ENCODE data around the gene RASA3. TPM values are rescaled to one million over a fixed set of nuclear protein-coding genes. Genes with fewer than 3 reads are reported as not detected.

RASA3 gene
- polyA plus RNA-seq, 12 donors = 8.9 to 23.0 (median 20.0) TPM; not detected in 1

DNA sequence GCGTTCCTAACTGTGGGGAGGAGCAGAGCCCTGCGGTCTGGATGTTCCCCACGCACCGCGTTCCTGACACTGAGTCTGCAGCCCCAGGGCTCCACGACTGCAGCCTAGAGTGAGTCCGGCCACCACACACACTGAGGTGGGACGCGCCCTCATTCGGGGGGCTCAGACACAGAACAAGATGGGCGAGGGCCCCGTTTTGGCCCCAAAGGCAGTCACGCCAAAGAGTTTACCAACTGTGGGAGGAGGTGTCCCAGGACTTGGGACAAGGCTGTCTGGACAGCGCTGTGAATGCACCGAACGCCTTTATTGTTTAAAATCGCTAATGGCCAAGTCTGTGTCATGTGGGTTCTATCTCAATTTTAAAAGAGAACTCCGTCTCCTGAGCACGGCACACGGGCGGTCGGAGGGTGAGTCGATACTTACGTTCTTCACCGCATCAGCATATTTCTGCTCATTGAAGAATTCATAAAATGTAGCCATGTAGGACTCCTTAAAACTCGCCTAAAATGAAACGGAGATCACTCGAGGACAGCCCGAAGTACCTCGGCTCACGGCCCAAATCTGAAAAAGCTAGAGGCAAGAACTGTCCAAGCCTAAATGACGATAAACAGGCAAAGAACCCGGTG, 123.3 kb downstream of the RASA3 start:
- DNase-seq = no peak

DNA sequence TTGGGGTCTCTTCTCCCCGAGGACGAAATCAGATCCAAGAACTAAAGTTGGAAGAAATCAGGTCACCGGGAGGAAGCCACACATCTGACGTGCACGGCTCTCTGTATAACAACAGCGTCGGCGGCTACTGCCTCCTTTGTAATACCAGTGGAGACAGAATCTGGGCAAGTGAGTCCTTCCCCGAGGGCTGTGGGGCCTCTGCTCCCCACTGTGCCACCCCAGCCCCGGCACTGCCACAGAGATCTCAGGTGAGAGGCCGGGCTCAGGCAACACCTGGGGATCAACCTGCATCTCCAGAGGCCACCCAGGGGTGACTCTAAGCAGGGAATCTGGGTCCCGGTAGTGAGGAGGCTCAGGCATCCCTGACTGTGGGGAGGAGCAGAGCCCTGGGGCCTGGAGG, 124.9 kb downstream of the RASA3 start:
- no peak for DNase-seq

DNA sequence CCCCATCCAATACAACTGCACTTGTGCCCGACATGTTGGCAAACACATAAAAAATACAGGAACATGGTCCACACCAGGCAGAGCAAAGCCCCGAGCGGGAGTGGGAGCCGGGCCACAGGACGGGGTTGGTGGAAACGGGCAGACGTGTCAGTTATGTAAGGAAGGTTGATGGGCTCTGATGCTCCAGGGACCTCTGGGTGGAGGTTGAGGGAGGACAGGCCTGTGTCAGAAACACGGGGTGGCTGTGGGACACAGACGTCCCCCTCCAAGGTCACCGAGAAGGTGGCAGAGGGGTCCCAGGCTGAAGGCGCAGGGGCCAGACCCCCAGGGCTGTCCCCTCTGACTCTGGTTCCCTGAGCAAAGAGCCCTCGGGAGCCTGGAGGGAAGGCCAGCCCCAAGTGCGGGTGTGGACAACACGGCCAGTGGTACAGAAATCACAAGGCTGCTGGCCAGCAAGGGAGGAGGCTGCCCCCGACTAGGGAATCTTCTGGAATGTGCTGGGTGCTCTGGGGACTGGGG, 127.2 kb downstream of the RASA3 start:
- no peak for DNase-seq

DNA sequence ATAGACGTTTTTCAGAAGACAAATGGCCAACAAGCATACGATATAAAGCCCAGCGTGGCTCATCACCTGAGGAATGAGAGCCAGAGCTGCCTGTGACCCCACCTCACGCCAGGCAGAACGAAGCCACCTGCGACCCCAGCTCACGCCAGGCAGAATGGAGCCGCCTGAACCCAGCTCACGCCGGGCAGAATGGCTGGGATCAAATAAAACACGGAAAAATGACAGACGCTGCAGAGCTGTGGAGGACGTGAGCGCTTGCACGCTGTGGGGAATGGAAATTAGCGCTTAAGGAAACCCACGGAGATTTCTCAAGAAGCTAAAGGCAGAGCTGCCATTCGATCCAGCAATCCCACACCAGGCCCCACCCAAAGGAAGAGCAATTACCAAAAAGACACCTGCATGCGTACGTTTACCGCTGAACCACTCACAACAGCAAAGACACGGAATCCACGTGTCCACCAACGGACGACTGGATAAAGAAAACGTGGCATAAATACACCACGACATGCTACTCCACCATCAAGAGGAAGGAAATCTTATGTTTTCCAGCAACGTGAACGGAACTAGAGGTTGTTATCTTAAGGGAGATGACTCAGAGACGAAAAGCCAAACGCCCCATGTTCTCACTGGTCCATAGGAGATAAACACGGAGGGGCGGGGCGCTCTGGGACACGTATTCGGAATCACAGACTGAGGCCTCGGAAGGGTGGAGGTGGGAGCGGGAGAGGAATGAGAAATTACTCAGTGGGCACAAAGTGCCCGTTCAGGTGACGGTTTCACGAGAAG, 127.8 kb downstream of the RASA3 start:
- DNase-seq = no peak

DNA sequence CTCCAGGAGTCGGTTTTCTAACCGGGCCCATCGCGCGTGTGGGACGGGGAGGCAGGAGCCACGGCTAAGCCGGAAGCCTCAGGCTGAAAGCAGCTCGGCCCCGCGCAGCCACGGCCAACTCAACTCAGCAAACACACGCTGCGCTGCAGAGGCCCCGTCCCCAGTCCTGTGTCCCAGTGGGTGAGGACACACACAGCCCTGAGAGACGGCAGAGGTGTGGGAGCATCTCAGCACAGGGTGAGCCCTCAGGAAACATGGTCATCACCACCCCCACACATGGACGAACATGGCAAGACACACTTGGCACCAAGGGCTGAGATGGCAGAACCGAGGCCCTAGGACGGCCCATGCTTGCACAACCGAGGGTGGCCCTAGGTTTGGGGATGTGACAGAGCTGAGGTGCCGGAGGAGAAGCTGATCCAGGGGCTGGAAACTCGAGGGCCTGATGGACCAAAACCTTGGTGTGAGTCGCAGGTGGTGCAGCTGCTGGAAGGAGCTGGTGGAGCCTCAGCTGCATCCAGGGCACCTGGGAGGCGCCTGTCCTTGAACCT, 129.6 kb downstream of the RASA3 start:
- no peak for DNase-seq

DNA sequence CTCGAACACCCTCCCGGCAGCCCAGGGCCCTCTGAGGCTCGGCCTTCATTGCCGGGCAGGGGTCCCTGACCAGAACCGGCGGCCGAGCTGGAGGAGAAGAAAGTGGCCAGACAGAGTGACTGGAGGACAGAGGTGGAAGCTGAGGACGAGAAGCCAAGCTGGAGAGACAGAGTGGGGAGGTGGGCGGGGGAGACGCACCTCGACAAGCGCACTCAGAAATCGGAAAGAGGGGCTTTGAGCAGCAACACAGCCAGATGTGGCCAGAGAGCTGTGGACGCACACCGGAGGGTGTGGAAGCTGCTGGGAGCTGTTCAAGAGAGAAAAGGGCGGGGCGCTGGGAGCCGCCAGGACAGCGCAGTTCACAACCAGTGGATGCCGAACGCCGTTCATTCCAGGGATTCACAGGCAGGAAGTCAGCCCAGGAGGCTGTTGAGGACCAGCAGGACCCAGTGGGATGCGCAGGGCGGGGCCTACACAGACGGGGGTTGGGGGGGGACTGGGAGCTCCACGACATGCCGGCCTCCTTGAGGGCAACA, 130.3 kb downstream of the RASA3 start:
- no peak for DNase-seq

DNA sequence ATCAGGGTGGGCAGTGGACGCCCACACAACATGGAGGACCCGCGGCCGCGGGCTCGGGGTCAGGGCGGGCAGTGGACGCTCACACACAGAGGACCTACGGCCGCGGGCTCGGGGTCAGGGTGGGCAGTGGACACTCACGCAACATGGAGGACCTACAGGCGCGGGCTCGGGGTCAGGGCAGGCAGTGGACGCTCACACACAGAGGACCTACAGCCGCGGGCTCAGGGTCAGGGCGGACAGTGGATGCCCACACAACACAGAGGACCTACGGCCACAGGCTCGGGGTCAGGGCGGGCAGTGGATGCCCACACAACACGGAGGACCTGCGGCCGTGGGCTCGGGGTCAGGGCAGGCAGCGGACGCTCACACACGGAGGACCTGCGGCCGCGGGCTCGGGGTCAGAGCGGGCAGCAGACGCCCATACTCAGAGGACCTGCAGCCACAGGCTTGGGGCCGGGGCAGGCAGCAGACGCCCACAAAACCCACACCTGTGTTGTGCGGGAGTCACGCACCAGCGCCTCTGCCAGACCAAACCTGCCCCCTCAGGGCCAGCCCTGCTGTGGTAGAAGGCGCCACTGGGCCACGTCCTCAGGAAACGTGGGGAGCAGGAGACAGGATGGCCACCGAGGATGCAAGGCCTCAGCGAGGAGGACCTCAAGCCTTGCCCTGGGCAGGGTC, 131.0 kb downstream of the RASA3 start:
- DNase-seq = no peak

DNA sequence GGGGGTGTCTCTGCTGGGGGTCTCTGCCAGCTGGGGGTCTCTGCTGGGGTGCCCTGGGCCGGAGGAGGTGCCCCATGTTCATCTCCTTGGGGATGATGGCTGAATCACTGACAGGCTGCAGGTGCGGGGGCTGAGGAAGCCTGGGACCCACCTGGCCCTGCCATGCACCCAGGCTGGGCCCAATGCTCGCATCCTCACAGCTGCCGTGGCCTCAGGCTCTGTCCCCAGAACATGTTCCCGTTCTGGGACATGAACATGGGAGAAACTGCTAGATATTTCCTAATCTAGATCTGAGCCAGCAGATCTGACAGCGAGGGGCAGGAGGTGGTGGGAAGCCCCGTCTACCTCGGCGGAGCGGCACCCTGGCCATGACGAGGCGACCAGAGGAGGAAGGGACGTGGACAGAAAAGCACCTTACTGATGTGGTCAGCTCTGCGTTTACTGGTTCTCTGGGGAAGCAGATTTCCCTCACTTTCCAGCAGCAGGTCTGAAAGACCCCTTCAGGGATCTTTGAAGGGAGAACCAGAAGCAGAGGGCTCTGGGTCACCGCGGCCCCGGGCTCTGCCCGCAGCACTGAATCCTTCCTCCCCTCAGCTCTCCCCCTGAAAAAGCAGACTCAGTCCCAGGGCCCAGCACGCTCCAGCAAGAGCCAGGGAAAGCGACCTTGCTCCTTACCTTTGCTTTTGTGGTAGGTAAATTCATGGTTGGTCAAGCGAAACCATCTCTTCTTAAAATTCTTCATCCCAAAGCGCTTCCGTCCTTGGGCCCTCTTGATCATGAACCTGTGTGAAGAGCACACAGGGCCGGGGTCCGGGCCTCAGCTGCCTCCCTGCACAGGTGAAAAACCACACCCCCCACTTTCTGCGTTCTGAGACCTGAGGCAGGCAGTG, 132.0 kb downstream of the RASA3 start:
- DNase-seq = no peak

DNA sequence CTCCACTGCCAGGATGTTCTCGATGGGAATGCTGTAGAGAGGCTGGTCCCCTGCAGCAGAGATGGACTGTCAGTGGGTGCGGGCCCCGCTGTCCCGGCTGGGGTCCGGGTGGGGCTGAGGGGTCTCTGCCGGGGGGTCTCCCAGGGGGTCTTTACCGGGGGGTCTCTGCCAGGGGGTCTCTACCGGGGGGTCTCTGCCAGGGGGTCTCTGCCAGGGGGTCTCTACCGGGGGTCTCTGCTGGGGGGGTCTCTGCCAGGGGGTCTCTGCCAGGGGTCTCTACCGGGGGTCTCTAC, 132.9 kb downstream of the RASA3 start:
- no peak for DNase-seq

DNA sequence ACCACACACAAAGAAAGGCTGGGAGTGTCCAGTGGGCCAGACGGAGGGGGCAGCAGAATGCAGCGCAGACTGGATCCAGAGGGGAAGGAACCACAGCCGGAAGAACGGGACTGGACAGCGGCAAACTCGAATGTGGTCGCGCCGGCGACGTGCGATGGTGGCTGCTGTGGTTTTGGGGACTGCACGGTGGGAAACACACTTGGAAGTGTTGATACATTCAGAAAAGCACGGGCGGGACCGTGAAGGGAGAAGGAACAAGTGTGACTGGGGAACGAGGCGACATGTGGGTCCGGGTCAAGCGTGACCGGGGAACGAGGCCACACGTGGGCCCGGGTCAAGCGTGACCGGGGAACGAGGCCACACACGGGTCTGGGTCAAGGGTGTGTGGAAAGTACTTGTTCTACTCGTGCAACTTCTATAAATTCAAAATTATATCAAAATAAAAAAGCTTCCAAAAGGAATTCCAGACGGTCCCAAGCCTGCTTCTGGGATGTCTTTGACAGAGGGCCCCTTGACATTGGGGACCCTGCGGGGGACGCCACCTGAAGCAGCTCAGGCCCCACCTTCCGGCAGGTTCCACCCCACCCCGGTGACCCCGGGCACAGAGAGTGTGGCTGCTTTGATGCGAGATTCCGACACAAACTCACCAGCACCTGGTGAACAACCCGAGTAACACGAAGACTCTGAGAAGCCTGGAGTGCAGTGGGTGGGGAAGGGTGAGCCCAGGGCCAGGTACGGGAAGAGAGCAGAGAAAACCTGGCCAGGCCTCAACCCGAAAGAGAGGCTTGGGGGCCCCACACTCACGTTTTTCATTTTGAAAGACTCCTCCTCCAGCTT, 133.4 kb downstream of the RASA3 start:
- no peak for DNase-seq

DNA sequence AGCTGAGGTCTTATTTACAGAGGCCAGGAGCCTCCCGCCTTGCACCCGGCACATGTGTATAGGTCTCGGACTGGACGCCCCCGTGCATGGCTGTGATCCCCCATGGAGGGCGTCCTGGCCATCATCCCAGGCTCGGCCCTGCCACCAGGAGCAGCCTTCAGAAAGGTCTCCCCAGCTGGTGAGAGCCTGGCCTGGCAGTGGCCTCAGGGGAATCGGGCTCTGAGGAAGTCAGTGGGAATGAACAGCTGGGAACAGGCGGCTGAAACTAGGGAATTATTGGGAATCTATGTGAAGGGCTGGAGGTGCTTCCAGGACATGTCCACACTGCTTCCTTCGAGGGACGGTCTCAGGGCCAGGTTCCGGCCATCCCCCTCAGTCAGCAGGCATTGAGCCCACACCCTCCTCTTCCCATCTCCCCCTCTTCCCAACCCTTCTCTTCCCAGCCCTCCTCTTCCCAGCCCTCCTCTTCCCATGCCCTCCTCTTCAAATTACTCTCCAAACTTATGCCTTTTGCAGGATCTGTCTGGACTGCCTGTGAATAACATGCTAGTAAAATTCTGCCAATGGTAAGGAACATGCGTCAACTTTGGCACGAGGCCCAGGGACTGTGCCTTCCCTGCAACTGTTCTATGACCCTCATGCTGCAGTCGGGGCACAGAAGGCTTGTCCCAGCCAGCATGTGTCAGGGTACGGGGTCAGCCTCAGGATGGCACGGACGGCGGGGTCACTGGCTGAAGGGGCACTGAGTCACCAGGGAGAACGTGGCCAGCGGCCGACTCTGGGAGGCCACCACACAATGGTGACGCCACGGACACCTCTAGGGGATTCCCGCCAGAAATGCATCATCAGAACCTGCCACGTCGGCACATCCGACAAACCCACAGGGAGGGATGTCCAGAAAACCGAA, 134.3 kb downstream of the RASA3 start:
- peak; percentile 51 for DNase-seq

DNA sequence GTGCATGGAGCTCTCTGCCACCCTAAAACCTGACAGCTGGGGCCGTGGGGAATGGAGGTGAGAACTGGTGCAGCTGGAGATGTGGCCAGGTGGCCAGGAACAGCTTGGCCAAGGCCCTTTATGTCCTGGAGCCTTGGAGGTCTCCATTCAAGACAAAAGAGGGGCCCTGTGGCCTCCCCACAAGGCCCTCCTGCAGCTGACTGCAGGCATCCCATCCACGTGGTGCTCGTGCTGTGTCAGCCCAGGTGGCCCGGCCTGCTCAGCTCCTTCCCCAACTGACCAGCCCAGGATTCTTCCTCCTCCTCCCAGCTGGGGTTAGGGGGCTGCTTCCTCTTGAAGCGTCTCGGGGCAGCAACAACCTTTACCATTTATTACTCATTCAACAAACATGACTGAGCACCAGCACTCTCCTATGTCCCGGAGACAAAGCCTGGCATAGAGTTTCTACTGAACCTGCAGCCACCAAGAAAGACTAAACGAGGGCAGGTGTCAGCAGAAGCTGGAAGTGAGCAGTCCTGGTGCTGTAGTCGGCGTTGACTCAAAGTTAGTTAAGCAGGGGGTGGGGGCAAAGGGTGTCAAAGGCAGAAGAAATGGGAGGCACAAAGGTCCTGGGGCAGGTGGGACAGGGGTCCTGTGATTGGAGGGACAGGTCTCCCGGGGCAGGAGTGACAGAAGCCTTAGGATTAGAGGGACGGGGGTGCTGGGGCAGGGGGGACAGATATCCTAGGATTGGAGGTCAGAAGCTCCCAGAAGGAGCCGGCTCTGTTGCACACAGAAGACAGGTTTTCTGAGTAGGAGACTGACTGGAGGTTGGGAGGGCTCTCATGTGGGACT, 135.3 kb downstream of the RASA3 start:
- no peak for DNase-seq

DNA sequence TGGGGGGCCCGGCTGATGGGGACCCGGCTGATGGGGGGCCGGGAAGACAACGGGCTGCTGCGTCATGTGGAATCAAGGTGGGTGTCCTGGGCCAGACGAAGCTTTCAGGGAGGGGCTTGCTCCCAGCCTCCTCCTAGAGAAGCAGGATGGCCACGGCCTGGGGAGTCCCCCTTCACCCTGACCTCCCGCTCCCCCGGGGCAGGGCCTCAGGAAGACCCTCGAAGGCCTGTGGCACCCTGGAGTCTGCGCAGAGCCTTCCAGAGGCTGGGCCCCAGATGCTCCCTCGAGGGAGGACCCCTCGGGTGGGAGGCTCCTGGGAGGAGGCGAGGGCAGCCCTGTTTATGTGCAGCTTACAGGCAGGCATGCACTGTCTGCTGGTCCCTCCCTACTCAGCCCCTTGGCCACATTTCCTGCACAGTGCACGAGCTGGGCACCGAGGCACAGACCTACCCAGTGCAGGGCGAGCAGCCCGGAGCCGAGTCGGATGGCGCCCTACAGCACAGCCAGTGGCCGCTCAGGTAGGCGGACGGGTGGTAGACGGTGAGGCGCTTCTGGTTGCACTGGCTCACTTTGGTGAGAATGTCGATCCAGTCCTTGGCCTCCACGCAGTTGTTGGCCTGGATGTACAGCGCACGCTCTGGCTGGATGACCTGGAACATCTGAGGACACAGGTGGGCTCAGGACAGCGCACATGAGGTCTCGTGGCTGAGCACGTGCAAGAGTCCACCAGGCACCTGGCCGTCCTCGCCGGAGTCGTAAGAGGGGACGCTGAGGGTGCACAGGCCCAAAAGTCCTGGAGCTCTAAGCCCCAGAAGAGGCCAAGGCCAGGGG, 136.1 kb downstream of the RASA3 start:
- no peak for DNase-seq

DNA sequence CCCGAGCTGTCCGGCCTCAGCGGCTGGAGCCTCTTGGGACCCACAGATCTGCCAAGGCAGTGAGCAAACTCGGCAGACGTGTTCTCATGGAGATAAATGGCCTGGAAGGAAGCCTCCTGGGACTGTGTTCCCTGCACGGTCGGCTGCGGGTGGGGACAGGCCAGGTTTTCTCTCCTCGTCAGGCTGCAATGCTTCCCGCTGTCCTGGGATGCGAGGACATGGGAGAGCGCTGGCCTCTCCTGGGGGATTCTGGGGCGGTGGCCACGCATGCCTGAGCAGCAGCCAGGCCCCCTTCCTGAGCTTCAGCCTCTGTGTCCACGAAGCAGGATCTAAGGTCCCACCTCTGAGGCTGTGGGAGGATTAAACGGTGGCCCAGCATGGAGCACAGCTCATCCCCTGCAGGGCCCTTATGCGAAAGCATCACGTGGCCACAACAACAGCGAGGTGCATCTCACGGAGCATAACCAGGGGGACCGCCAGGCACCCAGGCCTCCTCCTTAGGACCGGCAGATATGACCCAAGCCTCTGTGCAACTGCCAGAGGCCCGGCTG, 137.3 kb downstream of the RASA3 start:
- DNase-seq = no peak

DNA sequence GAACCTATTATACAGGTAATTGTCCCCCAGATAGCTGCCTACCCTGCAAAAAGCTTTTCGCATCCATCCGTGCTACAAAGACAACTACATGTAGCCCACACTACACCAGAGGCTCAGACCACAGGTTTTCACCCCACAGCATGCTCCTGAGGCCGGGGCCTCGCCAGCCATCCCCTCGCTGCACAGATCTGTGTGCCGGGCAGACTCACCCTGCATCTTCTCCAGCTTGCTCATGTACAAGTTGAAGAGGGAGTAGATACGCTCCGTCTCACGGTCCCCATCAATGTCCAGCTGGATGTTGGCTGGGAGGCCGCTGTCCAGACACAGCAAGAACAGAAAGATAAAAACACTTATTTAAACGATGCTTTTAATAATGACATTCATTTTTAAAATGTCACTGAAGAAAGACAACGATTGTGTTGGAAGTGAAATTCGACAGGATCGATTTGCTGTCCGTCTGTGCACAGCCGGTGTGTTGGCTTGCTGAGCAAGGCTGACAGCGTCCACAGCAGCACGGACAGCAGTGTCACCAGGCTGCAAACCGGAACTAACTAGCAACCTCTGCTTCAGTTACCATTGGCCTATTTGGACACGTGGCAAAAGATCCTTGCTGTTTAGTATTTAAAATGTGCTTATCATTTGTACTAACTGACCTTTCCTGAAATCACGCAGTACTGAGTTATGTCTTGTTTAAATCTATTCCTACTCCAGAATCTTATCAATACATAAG, 140.0 kb downstream of the RASA3 start:
- DNase-seq = no peak

DNA sequence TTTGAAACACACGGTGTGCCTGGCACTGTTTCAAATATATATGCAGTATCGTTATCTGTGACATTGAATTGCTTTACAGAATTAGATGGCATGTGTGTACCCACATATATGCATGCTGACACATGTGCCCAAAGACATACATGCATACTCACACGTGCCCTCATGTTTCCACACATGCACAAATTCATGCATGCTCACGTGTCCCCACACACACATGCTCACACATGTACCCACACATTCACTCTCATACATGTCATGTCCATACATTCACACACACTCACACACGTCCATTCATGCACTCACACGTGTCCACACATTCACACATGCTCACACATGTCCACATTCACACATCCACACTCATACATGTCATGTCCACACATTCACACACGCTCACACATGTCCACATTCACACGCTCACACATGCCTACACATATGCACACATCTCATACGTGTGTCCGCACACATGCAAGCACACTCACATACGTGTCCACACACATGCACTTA, 140.7 kb downstream of the RASA3 start:
- no peak for DNase-seq
